ENCODE data around the gene ZNF219.
A peak's percentile ranks its signal among the peaks of the same experiment; 100 is the strongest.
"Not testable (repeated sequence)": the region's sequence is repeated elsewhere in the genome, so short reads cannot be mapped to it uniquely, and the experiment has no call there.

Gene ZNF219

DNA sequence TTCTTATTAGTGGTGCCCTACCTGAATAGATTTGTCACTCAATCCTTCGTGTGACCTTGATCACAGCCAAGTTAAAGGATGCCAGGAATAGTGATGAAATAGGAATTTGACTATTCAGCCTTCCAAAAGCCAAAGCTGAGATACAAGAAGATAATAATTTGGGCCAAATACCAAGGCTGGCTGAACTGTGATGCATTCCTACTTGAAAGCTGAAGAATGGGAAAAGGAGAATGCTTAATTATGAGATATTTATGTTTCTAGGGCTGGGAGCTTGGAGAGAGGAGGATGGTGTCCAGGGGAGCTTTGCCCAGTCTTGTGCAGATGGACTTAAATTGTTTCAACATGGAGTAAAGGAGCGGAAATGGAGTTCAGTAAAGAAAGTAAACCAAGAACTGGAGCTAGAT, 51.1 kb downstream of the ZNF219 start:
- no peaks in the 10 kb centered on the region for H3K36me3 Mint-ChIP-seq (ENCODE audit: low read depth)
- peaks cover 20% of the 10 kb centered on the region for H3K27me3 Mint-ChIP-seq (ENCODE audit: low read depth, poor library complexity)
- DNase-seq = no peak
- peaks cover 33% of the 10 kb centered on the region for H3K4me1 Mint-ChIP-seq
- TF ChIP-seq, protein P1, sequence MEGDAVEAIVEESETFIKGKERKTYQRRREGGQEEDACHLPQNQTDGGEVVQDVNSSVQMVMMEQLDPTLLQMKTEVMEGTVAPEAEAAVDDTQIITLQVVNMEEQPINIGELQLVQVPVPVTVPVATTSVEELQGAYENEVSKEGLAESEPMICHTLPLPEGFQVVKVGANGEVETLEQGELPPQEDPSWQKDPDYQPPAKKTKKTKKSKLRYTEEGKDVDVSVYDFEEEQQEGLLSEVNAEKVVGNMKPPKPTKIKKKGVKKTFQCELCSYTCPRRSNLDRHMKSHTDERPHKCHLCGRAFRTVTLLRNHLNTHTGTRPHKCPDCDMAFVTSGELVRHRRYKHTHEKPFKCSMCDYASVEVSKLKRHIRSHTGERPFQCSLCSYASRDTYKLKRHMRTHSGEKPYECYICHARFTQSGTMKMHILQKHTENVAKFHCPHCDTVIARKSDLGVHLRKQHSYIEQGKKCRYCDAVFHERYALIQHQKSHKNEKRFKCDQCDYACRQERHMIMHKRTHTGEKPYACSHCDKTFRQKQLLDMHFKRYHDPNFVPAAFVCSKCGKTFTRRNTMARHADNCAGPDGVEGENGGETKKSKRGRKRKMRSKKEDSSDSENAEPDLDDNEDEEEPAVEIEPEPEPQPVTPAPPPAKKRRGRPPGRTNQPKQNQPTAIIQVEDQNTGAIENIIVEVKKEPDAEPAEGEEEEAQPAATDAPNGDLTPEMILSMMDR (IDR thresholded peaks at IDR 0.05) = no peak
- no peak overlapping the region for H3K4me3 Mint-ChIP-seq
- no peaks in the 10 kb centered on the region for H3K9me3 Mint-ChIP-seq
- H3K27ac Mint-ChIP-seq = no peak overlapping the region

DNA sequence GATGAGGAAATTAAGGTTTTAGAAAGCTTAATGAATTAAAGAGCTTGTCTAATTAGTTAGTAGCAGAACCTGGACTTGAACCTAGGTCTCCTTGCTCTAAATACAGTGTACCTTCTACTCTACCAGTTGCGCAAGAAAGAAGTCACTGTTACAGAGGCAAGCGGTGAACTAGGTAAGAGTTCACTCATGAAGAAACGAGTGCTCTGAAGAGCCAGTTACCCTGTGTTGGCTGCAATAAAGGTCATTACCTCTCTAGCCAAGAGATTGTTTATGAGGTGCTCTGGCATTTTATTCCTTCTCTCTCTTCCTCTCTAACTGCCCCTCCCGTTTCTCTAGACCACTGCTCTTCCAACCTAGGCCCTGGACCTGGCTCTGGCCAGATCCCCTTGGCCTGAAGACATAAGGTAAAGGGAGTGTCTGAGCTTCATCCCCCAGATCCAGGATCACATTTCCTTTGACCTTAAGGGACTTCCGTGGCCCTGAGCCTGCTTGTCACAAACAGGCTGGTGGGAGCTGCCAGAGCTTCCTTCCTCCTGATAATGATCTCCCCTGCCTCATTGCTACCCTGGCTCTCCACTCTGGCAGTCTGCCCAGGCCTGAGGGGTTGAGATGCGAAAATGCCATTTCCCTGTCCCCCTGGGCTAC, 54.4 kb downstream of the ZNF219 start:
- Mint-ChIP-seq H3K36me3 (ENCODE audit: low read depth) (no peaks in the 10 kb centered on the region), H3K27ac (peak overlapping the region; percentile 77), H3K4me1 (peaks cover 55% of the 10 kb centered on the region), H3K27me3 (ENCODE audit: low read depth, poor library complexity) (peaks cover 23% of the 10 kb centered on the region), H3K4me3 (peak overlapping the region; percentile 9), H3K9me3 (no peaks in the 10 kb centered on the region)
- TF ChIP-seq, protein P1 (IDR thresholded peaks at IDR 0.05) = no peak
- no peak for DNase-seq

DNA sequence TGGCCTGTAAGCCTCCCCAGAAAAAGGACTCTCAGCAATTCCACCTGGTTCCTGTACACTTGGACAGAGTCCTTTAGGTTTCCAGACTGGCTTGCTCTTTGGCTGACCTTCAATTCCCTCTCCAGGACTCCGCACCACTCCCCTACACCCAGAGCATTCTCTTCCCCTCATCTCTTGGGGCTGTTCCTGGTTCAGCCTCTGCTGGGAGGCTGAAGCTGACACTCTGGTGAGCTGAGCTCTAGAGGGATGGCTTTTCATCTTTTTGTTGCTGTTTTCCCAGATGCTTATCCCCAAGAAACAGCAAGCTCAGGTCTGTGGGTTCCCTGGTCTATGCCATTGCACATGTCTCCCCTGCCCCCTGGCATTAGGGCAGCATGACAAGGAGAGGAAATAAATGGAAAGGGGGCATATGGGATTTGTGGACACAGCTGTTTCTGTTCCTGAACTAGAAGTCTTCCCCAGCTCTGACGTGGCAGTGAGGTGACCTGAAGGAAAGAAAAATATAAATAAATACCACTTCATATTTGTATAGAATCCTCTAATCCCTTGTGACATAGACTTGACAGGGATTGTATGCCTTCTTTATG, 55.0 kb downstream of the ZNF219 start:
- TF ChIP-seq, protein P1 (IDR thresholded peaks at IDR 0.05) = no peak
- Mint-ChIP-seq H3K27ac (peak overlapping the region; percentile 77), H3K27me3 (ENCODE audit: low read depth, poor library complexity) (peaks cover 23% of the 10 kb centered on the region), H3K9me3 (no peaks in the 10 kb centered on the region), H3K36me3 (ENCODE audit: low read depth) (no peaks in the 10 kb centered on the region), H3K4me1 (peaks cover 61% of the 10 kb centered on the region), H3K4me3 (peak overlapping the region; percentile 30)
- no peak for DNase-seq

DNA sequence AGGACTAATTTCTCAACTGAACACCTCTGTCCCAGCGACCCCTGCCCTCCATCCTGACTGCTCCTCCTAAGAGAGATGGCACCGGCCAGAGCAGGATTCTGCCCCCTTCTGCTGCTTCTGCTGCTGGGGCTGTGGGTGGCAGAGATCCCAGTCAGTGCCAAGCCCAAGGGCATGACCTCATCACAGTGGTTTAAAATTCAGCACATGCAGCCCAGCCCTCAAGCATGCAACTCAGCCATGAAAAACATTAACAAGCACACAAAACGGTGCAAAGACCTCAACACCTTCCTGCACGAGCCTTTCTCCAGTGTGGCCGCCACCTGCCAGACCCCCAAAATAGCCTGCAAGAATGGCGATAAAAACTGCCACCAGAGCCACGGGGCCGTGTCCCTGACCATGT, 55.5 kb downstream of the ZNF219 start:
- Mint-ChIP-seq H3K36me3 (ENCODE audit: low read depth) (no peaks in the 10 kb centered on the region), H3K9me3 (no peaks in the 10 kb centered on the region), H3K4me1 (peaks cover 66% of the 10 kb centered on the region), H3K27ac (no peak overlapping the region), H3K4me3 (no peak overlapping the region), H3K27me3 (ENCODE audit: low read depth, poor library complexity) (peaks cover 23% of the 10 kb centered on the region)
- no peak for DNase-seq
- TF ChIP-seq, protein P1 (IDR thresholded peaks at IDR 0.05) = no peak

DNA sequence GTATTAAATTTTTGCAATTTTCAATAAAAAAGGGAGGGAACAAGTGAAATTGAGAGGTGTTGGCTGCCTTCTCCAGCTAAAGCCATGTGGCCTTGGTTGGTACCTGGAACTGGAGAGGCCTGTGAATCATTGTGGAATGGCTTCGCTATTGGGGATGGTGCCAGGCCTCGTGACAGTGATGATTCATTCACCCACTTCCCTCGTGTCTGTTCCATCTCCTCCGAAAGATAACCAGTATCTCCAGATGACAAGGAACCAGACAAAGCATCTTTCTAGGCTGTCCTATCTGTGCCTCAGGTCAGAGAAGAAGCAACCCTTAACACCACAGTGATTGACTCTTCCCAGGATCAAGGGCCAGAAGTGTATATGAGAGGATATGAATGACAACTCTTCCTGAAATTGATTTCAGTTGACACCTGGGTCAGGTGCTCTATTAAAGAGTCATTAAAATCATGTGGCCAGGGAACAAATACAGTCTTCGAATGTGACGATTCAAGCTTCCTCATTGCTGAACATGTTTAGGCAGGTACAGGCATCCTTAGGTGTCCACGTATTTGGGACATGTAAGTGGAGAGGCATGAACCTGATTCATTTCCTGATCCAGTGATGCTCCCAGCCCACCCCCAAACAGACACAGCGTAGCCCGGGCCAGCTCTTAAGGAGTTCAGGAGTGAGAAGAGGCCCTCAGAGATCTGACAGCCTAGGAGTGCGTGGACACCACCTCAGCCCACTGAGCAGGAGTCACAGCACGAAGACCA, 56.6 kb downstream of the ZNF219 start, which contains the start of gene RNASE7:
TSS of gene RNASE7 (plus strand) at position 687 of the 758 bp plus-strand sequence. CDS start 631 bp downstream, outside the sequence.
- Mint-ChIP-seq H3K4me1 (peaks cover 67% of the 10 kb centered on the region), H3K27ac (peak within 1 kb of the TSS; percentile 36), H3K4me3 (no peak within 1 kb of the TSS), H3K27me3 (ENCODE audit: low read depth, poor library complexity) (peaks cover 18% of the 10 kb centered on the region), H3K36me3 (ENCODE audit: low read depth) (no peaks in the 10 kb centered on the region), H3K9me3 (no peaks in the 10 kb centered on the region)
- TF ChIP-seq, protein P1 (IDR thresholded peaks at IDR 0.05) = no peak
- no peak for DNase-seq

DNA sequence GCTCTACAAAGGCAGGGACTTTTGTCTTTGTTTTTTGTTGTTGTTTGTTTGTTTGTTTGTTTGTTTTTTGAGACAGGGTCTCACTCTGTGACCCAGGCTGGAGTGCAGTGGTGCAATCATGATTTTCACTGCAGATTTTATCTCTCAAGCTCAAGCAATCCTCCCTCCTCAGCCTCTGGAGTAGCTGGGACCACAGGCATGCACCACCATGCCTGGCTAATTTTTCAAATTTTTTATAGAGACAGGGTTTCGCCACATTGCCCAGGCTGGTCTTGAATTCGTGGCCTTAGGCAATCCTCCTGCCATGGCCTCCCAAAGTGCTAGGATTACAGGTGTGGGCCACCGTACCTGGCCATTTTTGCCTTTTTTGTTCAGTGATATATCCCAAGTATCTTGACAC, 57.5 kb downstream of the ZNF219 start:
- H3K4me3 Mint-ChIP-seq; H3K27ac Mint-ChIP-seq; H3K9me3 Mint-ChIP-seq; DNase-seq; H3K36me3 Mint-ChIP-seq (ENCODE audit: low read depth): not testable (repeated sequence)
- Mint-ChIP-seq H3K4me1 (peaks cover 71% of the 10 kb centered on the region), H3K27me3 (ENCODE audit: low read depth, poor library complexity) (peaks cover 21% of the 10 kb centered on the region)
